HK-2 (cell line): ENCODE results near the gene NRXN3.

Experiments used
- DNase-seq: peaks from one replicate; pipeline ENCODE4 v3.0.0-alpha.2; 2018; ENCODE audit not compliant: unreplicated experiment

The NRXN3 gene

GRCh38 chr14:79809849-79810612 is 1639.9 kb downstream of the NRXN3 start:
- no peak for DNase-seq

GRCh38 chr14:79820866-79821535 is 1650.8 kb downstream of the NRXN3 start:
- DNase-seq = no peak

GRCh38 chr14:79822034-79822433 is 1651.9 kb downstream of the NRXN3 start:
- DNase-seq = no peak

GRCh38 chr14:79825046-79825521 is 1654.9 kb downstream of the NRXN3 start:
- DNase-seq = no peak

GRCh38 chr14:79826362-79826761 is 1656.2 kb downstream of the NRXN3 start:
- no peak for DNase-seq

GRCh38 chr14:79829405-79830166 is 1659.4 kb downstream of the NRXN3 start:
- DNase-seq = no peak

GRCh38 chr14:79831195-79831892 is 1661.2 kb downstream of the NRXN3 start:
- DNase-seq = no peak

GRCh38 chr14:79833781-79834180 is 1663.6 kb downstream of the NRXN3 start:
- DNase-seq = no peak

GRCh38 chr14:79834868-79835267 is 1664.7 kb downstream of the NRXN3 start:
- DNase-seq = no peak

GRCh38 chr14:79836577-79836976 is 1666.4 kb downstream of the NRXN3 start:
- no peak for DNase-seq

GRCh38 chr14:79837699-79838098 is 1667.5 kb downstream of the NRXN3 start:
- DNase-seq = no peak

- no peak for DNase-seq
Observed at GRCh38 chr14:79840103-79840502, 1669.9 kb downstream of the NRXN3 start.

GRCh38 chr14:79840831-79841230 is 1670.7 kb downstream of the NRXN3 start:
- DNase-seq = no peak

GRCh38 chr14:79841433-79841832 is 1671.3 kb downstream of the NRXN3 start:
- no peak for DNase-seq

GRCh38 chr14:79842270-79842669 is 1672.1 kb downstream of the NRXN3 start:
- peak; percentile 15 for DNase-seq

GRCh38 chr14:79852950-79853744 is 1683.0 kb downstream of the NRXN3 start:
- DNase-seq = no peak

- no peak for DNase-seq
Observed at GRCh38 chr14:79855789-79856188, 1685.6 kb downstream of the NRXN3 start.

GRCh38 chr14:79856381-79856780 is 1686.2 kb downstream of the NRXN3 start:
- no peak for DNase-seq

- no peak for DNase-seq
Observed at GRCh38 chr14:79861111-79861510, 1690.9 kb downstream of the NRXN3 start.

- no peak for DNase-seq
Observed at GRCh38 chr14:79862045-79862444, 1691.9 kb downstream of the NRXN3 start.

GRCh38 chr14:79871136-79871535 is 1701.0 kb downstream of the NRXN3 start:
- no peak for DNase-seq
